Natural killer cell (primary cell): Measurements from ENCODE around the gene LAD1. TPM values are rescaled to one million over a fixed set of nuclear protein-coding genes. Genes with fewer than 3 reads are reported as not detected.

Source experiments
- ATAC-seq, 3 donors: fragments of 150-1000 bp in 2 of 3; fragments of 200-7000 bp in 1 of 3; cut with Tn5 transposase; 1 replicate in 1 of 3; 2 replicates in 2 of 3; pipeline ENCODE4 v1.10.0; 2021; ENCODE audit warnings: mild to moderate bottlenecking in 2 of 3, moderate library complexity in 2 of 3
- DNase-seq, 2 donors: peaks; one replicate each; pipeline versions ENCODE4 v3.0.0 to v3.0.0-alpha.2; 2013 to 2021; ENCODE audit warnings: mixed read lengths in 1 of 2
- H3K27ac ChIP-seq: one replicate; pipeline ENCODE4 v1.5.1; 2013; ENCODE audit warnings: mild to moderate bottlenecking, low read length
- H3K27me3 ChIP-seq: one replicate; pipeline ENCODE4 v1.6.1; 2013; ENCODE audit warnings: low read length; ENCODE audit not compliant: control insufficient read depth, insufficient read depth
- H3K36me3 ChIP-seq: one replicate; pipeline ENCODE4 v1.6.1; 2013; ENCODE audit warnings: low read length; ENCODE audit not compliant: control insufficient read depth, insufficient read depth
- H3K4me1 ChIP-seq: one replicate; pipeline ENCODE4 v1.6.1; 2013; ENCODE audit warnings: low read length; ENCODE audit not compliant: control insufficient read depth, insufficient read depth
- H3K4me3 ChIP-seq: one replicate; pipeline ENCODE4 v1.5.1; 2013; ENCODE audit warnings: low read length
- H3K9me3 ChIP-seq: one replicate; pipeline ENCODE4 v1.6.1; 2013; ENCODE audit warnings: low read length; ENCODE audit not compliant: control insufficient read depth, insufficient read depth
- H3K27ac Mint-ChIP-seq, 2 donors: one replicate each; pipeline ENCODE4 v1.8.0; 2022; ENCODE audit warnings: mild to moderate bottlenecking in 2 of 2, mixed read lengths in 2 of 2, moderate library complexity in 1 of 2
- H3K27me3 Mint-ChIP-seq, 2 donors: one replicate each; pipeline ENCODE4 v1.8.0; 2022; ENCODE audit warnings: low read depth in 2 of 2, mixed read lengths in 2 of 2
- H3K36me3 Mint-ChIP-seq: one replicate; pipeline ENCODE4 v1.8.0; 2022; ENCODE audit warnings: mixed read lengths
- H3K4me1 Mint-ChIP-seq, 2 donors: one replicate each; pipeline ENCODE4 v1.8.0; 2022; ENCODE audit warnings: mixed read lengths in 2 of 2
- H3K4me3 Mint-ChIP-seq: one replicate; pipeline ENCODE4 v1.8.0; 2022; ENCODE audit warnings: mild to moderate bottlenecking, moderate library complexity, mixed read lengths
- H3K9me3 Mint-ChIP-seq, 2 donors: one replicate each; pipeline ENCODE4 v1.8.0; 2022; ENCODE audit warnings: mixed read lengths in 2 of 2
- WGBS: methylation state at CpG from one replicate; pipeline ENCODE4 v1.1.7; 2013; ENCODE audit warnings: missing lambda C conversion rate; ENCODE audit not compliant: insufficient coverage; 5-methylcytosine and 5-hydroxymethylcytosine counted together
- intact Hi-C: fragments of 100-400 bp; cut with micrococcal nuclease; formaldehyde crosslinking; loops from one replicate; pipeline ENCODE4 v1.14.2; 2022
- total RNA-seq, 4 donors: library from RNA; stranded (reverse); fragments of 120-200 nt in 1 of 4; gene quantifications; one replicate each; pipeline versions ENCODE4 v1.2.3 to v1.2.4, GENCODE V29; 2013 to 2022
- TF ChIP-seq, protein P1 (sequence below): fragments of 200-600 bp; IDR thresholded peaks from one replicate; pipeline ENCODE4 v1.8.0; 2022; ENCODE audit warnings: antibody characterized with exemption

LAD1 gene
- total RNA-seq, 3 donors from 2014 or later (not counting 1 experiment from before 2014, with no cell fraction given), result 0.68 TPM; not detected in 2

DNA sequence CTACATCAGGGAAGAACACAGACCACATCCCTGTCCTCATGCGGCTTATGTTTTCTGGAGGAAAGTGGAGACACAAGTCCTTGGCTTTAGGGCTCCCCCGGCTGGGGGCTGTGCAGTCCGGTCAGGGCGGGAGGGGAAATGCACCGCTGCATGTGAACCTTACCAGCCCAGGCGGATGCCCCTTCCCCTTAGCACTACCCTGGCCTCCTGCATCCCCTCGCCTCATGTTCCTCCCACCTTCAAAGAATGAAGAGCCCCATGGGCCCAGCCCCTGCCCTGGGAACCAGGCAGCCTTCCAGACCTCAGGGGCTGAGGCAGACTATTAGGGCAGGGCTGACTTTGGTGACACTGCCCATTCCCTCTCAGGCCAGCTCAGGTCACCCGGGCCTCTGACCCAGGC, 67.1 kb downstream of the LAD1 start:
- intact Hi-C loops, result no loop called here
- H3K4me3 Mint-ChIP-seq, result no peak overlapping the region
- DNase-seq (no peak), ATAC-seq (no peak)
- no peaks in the 10 kb centered on the region for H3K4me1 Mint-ChIP-seq
- no peaks in the 10 kb centered on the region for H3K4me1 ChIP-seq
- no peaks in the 10 kb centered on the region for H3K9me3 ChIP-seq
- no peaks in the 10 kb centered on the region for H3K36me3 Mint-ChIP-seq
- TF ChIP-seq, protein P1, sequence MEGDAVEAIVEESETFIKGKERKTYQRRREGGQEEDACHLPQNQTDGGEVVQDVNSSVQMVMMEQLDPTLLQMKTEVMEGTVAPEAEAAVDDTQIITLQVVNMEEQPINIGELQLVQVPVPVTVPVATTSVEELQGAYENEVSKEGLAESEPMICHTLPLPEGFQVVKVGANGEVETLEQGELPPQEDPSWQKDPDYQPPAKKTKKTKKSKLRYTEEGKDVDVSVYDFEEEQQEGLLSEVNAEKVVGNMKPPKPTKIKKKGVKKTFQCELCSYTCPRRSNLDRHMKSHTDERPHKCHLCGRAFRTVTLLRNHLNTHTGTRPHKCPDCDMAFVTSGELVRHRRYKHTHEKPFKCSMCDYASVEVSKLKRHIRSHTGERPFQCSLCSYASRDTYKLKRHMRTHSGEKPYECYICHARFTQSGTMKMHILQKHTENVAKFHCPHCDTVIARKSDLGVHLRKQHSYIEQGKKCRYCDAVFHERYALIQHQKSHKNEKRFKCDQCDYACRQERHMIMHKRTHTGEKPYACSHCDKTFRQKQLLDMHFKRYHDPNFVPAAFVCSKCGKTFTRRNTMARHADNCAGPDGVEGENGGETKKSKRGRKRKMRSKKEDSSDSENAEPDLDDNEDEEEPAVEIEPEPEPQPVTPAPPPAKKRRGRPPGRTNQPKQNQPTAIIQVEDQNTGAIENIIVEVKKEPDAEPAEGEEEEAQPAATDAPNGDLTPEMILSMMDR, result no peak
- no peaks in the 10 kb centered on the region for H3K27me3 ChIP-seq
- H3K27ac Mint-ChIP-seq, result no peak overlapping the region
- 91% methylated on average over 8 of the region's 8 CpGs for WGBS
- H3K27ac ChIP-seq, result no peak overlapping the region
- no peaks in the 10 kb centered on the region for H3K36me3 ChIP-seq
- no peaks in the 10 kb centered on the region for H3K9me3 Mint-ChIP-seq
- H3K4me3 ChIP-seq, result no peak overlapping the region
- peaks cover 0 to under 1% of the 10 kb centered on the region in 2 donors for H3K27me3 Mint-ChIP-seq

DNA sequence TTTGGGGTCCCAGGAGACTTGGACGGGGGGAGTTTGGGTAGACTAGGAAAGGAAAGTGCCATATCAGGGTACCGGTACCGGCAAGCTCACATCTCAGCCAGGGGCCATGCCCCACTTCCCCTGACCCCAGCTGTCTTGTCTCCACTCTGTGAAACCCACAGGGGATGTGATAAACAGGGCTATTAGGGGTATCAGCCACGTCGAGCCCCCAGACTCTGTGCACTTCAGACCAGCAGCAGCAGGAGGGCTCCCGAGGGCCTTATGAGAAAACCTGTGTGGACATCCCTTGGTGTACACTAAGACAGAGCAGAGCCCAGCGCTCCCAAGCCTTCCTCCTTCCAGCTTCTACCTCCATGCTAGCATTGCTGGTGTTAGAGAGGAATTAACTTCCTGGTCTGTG, 68.0 kb downstream of the LAD1 start:
- TF ChIP-seq, protein P1, result no peak
- 79% methylated on average over 6 of the region's 7 CpGs for WGBS
- no peak overlapping the region for H3K27ac Mint-ChIP-seq
- no peak overlapping the region for H3K4me3 ChIP-seq
- H3K9me3 Mint-ChIP-seq, result no peaks in the 10 kb centered on the region
- H3K36me3 ChIP-seq, result no peaks in the 10 kb centered on the region
- no peaks in the 10 kb centered on the region for H3K4me1 Mint-ChIP-seq
- peaks cover 3 to 9% of the 10 kb centered on the region in 2 donors for H3K27me3 Mint-ChIP-seq
- intact Hi-C loops, result no loop called here
- ATAC-seq, result no peak
- no peaks in the 10 kb centered on the region for H3K4me1 ChIP-seq
- H3K4me3 Mint-ChIP-seq, result no peak overlapping the region
- no peak overlapping the region for H3K27ac ChIP-seq
- H3K9me3 ChIP-seq, result no peaks in the 10 kb centered on the region
- H3K27me3 ChIP-seq, result no peaks in the 10 kb centered on the region
- H3K36me3 Mint-ChIP-seq, result no peaks in the 10 kb centered on the region
- no peak for DNase-seq

Other genes starting within 250 kb of the LAD1 start
- gene TMEM9, start 244.8 kb downstream of the LAD1 start, total RNA-seq, result 10 to 100 TPM; 16.2 to 18.1 (median 16.9) TPM
- gene IGFN1, start 208.5 kb downstream of the LAD1 start, total RNA-seq, result not detected
- not detected for gene PKP1, start 115.8 kb downstream of the LAD1 start, total RNA-seq
- not detected for gene TNNT2, start 21.6 kb downstream of the LAD1 start, total RNA-seq
- under 1 TPM in 1 of 3 donors, not detected in 2; 0.08 TPM for gene TNNI1, start 22.4 kb upstream of the LAD1 start, total RNA-seq
- 1 to 10 TPM in 2 of 3 donors, under 1 TPM in 1; 0.63 to 1.7 (median 1.1) TPM for gene PHLDA3, start 69.9 kb upstream of the LAD1 start, total RNA-seq
- 10 to 100 TPM; 36.9 to 48.4 (median 44.1) TPM for gene CSRP1, start 107.8 kb upstream of the LAD1 start, total RNA-seq
- gene NAV1, start 139.8 kb upstream of the LAD1 start, total RNA-seq, result 1 to 10 TPM; 2.5 to 3.9 (median 2.8) TPM